RPMI8226 (cell line): ENCODE results near the gene BNC2.

Source experiments
- DNase-seq: peaks from one replicate; pipeline ENCODE4 v3.0.0-alpha.2; 2015

Gene BNC2

DNA sequence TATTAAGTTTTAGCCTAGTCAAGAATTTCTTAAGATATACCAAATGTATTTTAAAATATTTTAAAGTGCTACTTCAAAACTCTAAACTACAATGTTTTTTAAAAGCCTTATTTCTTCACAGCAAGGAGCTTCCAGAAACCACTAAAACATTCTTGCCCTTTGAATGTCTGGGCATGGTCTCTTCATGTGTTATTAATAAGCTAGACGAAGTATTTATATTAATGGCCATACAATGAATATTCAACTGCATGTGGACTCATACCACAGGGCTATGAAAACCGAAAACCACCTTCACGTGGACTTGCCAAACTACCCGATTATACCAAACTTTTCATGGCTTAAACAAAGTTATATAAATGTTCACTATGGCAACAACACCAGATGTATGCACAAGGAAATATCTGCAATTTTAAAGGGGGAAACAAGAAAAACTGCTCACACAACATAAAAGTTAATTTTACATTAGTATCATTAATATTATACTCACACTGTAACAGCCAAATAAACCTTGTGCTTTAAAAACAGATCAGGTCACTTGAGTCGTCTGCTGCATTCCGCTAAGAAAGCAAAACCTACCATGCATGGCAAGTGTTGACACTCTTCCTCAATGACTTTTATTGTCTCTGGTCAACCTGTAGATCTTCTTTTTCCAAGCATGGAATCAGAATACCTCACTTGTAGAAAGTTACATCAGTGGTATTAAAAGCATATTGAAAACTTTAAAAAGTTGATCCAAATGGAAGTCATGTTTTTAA lies 246.3 kb downstream of the BNC2 start:
- DNase-seq, result no peak

DNA sequence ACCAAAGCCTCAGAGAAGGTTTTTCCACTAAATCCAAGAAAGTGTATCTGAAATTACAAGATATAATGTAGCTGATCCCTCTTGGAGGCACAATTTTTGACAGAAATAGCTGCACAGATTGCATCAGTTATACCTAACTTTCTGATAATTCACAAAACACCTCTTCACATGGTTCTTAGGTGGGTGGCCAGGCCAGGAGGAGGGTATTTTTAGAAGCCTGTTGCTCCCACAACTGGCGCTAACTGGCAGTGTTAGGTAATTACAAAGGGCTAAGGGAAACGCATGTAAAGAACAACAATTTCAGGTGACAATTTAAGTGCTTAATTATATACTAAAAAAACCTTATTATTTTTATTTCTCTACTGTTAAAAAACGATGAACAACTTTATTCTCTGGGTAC lies 247.9 kb downstream of the BNC2 start:
- no peak for DNase-seq

DNA sequence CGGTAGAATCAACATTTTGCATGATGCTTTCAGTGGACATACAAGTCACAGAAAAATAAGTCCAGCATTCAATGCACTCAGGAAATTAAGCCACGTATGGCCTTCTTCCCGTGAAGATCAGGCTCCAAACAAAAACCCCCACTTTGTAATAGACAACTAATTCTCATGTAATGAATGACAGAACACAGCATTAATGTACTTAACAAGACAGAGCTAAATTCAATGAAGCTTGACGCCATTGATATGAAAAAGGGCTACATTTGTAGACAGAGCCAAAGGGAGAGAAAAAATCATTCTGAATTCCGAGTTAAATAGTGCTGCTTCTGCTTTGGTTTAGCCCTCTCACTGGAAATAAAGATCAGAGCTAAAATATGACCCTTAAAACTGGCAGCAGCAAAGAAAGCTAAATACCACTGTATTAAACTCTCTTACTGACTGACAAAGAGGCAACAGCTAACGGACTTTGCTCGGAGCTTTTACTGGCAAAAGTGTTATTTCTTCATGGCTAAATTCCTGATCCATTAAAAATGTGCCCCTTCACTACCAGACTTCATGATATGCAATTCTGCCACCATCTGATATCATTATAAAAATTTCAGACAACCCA lies 250.5 kb downstream of the BNC2 start:
- DNase-seq, result no peak

DNA sequence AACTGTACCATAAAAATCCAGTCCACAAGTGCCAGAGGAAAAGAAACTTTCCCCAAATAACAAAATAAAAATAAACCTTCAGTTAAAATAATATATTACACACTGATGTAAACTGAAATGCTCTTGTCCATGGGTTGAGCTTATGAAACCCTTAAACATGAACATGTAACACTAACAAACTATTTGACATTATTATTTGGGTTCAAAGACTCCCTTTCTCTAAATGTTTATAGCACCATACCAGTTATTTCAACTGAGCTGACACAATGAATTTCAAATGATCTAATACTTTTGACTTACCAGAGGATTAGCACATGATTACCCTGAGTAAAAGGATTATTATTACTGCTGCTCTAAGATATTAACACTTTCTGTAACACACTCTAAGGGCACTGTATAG lies 251.1 kb downstream of the BNC2 start:
- DNase-seq, result no peak

DNA sequence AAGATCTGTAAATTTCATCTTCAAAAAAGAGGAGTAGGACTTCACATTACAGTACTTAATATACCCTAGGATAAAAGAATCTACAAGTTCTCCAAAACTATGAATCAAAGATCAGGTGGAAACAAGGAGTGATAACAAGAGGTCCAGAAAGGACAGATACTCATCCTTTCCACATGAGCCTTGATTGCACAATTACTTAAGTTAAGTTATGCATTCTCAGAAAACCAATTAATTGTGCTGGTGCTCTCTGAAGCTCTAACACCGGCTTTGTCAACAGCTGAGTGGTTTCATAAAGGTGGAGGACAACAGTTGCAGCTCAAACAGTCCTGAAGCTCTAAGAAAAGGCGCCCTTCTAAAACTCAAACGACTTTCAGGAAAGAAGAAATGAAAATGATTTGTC lies 251.9 kb downstream of the BNC2 start:
- peak; percentile 45 for DNase-seq

DNA sequence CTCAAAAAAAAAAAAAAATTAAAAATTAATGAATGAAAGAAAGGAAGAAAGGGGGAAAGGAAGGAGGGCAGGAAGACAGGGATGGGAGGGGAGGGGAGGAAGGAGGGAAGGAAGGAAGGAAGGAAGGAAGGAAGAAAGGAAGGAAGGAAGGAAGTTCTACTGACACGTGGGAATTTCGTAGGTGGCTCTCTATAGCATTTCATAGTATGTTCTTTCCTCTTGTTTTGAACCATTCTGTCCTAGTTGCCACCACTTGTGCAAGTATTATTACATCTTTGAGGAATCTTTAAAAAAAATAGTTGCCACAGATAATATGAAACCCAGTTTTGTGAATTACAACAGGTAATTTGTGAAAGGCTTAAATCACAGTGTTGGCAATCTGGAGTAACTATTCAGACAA lies 253.8 kb downstream of the BNC2 start:
- no peak for DNase-seq

DNA sequence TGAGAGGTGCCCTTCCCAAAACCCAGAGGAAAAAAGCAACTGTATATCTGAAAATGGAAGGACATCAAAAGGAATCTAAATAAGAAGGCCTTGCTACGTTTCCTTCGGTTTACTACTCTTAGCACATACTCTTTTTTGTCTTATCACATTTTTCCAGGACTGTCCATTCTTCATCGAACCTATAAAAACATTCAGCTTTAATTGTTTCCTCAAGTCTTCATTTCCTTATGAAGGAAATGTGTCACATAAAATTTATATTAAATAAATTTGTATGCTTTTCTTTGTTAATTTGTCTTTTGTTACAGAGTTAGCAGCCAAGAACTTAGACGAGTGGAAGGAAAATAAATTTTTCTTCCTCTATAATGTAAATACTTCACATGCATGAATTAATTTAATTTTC lies 255.0 kb downstream of the BNC2 start:
- no peak for DNase-seq

DNA sequence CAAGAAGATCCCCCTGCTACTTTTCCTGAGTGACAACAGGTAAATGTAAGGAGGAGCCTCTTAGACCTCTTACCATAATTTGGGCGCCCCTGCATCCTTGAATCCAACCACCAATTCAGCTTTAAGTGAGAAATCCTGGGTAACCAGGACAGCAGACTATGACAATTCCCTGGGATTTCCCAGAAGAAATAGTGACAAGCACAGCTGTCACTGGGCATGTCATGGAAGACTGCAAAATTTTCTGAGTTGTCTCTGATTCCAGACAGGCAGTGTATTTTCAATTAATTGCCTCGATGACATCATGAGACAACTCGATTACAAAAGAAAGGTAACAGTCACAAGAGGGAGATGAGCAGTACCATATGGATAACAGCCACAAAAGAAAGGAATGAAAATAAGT lies 256.9 kb downstream of the BNC2 start:
- no peak for DNase-seq

DNA sequence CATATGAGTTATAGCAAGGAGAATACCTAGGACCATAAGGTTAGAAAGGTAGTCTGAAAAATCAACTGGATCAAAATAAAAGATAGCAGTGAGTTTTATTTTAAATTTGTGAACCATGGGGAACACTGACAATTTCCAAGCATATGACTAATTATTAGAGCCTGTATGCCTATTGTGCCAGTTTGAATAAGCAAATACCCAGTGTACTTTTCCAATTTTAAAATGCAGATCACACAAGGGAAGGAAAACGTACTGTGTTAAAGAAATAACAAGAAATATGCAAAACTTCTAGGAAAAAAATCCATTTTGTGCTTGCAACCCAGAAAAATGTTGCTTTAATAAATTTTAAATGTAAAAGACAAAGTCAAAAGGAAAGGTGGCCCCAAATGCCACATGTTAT lies 257.4 kb downstream of the BNC2 start:
- DNase-seq, result no peak

DNA sequence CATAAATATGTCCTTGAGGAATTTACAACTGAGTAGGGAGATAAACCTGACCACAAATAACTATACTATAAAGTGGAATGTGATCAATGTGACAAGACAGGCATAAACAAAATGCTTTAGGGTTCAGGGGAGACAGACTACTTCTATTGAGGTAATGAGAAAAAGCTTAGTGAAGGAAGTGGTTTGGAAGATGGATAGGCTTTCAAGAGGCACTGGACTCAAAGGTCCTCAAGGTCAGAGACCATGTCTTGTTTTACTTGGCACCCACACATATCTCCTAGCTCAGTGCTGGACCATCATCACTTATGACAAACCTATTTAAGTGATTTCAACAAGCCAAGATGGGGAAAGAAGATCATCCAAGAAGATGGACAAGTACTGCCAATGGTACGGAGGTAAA lies 257.8 kb downstream of the BNC2 start:
- no peak for DNase-seq

DNA sequence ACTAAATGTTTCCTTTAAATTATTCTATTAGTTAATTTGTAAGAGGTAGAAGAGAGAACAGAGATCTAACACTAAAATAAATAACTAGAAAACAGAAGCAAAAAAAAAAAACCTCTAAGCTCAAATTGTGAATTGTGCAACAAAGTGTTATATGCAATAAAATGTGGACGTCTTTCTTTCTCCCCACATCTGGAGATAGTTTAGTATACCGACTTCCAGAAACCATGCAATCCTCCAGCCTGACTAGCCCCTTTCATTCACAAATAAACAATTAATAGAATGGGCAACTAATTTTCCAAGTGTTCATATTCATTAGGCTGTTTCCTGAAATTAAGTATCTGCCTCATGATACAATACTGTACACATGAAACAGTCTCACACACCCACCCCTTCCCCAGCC lies 258.5 kb downstream of the BNC2 start:
- no peak for DNase-seq

DNA sequence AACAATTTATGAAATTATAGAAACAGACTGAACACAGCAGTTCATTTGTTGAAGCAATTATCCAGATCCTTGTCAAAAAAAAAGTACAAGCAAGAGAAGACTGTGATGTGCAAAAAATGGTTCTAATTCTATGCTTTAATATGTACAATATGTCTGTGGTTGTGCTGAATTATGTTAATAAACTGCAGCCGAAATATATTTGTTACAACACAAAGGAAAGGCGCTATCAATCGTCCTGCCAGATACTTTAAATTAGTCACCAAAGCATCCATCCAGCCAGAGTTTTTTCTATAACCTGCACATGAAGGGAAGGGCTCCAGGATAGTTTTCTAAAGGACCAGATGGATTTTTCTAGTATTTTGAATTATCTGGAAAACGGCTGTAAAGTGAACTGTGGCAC lies 259.5 kb downstream of the BNC2 start:
- no peak for DNase-seq

DNA sequence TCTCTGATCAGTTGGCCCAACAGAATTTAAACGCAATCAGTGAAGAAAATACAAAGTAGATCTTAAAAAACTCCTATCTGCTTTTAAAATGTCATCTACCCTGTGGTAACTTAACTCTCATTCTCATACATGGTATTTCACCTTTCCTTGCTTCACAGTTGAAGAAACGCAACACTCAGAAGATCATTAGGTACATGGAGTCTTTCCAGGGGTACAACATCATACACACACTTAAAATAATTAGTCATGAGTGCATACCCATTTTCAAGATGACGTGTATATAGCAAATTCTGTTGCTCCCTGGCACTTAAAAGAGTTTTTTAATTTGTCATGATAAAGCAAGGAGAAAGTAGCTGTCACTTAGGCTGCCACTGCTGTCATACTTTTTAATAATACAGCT lies 259.9 kb downstream of the BNC2 start:
- no peak for DNase-seq

DNA sequence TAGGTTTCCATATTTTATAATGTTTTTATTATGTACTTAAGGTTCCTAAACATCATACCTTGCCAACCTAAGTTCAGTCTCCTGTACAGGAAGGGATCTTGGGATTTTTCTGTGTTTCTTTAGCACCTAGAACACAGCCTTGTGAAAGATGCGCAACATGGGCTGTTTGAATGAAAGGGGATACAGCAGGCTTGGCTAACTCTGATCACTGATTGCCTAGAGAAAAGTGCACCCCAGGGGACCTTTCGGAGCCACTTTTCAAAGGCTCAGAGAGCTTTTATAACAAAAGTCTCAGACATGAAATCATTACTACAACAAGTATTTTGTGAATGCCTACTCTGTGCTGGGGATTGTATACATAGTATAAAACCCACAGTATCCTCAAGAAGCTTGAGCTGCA lies 261.6 kb downstream of the BNC2 start:
- DNase-seq, result no peak

DNA sequence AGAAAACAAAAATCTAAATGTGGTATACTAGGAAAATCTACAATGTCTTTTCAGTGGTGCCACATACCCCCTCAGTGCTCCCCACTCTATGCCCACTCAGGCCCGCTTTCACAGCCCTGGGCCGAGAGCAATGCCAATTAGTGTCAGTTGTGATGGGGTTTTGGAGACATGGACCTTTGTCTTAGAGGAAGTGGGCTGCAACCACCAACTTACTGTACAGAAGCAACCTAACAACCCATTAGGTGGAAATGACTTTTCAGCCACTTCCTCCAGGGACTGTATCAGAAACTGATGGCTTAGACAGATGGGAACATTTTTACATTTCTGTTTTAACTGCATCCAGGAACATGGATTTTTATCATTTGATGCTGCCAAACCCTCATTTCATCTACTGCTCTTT lies 268.0 kb downstream of the BNC2 start:
- no peak for DNase-seq

DNA sequence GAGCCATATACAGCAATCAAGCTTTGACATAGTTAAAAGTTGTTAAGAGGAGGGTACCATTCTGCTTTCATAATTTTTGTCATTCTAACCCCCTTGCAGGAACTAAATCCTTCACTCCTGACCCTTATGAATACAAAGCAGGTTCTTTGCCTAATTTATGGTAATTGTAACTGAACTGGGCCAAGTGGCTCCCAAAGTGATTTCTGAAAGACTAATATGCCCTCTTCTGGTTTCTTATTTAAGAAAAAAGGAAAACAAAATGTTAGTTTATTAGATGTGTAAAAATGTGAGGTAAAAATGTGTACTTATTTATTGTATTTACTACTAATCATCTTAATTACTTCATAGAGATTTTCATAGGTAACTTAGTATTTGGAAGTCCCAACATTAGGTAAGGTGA lies 268.5 kb downstream of the BNC2 start:
- DNase-seq, result no peak

DNA sequence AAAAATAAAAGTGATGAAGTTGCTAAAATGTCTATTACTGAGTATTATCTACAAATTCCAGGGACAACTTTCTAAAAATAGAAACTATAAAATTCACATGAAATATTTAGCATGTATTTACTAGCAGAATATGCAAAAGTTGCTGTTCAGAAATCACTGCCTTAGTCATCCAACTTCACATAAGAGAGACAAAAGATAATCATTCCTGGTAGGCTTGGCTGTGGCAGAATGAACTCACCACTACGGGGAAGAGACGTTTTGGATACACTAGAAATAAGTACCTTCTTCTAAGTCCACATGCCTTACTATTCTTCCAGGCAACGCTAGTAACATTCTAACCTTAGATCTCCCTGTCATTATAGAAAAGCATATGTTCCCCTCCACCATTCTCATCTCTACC lies 272.2 kb downstream of the BNC2 start:
- no peak for DNase-seq

DNA sequence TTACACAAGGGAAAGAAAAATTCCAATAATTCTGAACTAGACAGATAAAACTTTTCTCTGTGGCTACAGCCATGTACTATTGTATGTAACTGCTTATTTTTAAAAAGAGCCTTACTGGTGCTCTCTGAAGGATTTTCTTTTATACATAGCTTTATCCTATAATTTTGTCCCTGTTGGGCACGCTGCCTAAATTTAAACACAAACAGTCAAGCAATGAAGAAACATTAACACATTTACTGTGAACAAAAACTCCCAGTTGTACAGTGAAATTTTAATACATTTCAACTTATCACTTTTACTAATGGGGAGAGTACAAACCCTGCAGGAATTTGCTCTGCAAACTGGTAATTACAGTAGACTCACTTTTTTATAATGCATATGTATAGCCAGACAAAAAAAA lies 273.3 kb downstream of the BNC2 start:
- DNase-seq, result no peak

DNA sequence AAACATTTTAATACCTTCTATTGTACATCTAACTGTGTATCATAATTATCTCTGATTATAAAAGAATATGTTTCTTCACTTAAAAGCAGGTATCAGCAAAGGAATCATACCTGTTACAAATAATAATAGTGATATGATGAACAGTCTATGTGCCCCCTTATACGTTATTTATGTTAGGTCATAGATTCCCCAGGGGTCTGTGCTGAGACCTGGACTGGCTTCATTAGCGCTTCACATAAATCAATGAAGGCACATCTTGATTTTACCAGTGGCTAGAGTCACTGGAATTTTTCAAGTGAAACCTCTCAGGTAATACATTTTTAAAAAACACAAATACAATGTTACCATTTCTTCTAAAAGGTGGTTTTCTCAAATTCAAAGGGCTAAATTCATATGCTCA lies 275.2 kb downstream of the BNC2 start:
- no peak for DNase-seq

DNA sequence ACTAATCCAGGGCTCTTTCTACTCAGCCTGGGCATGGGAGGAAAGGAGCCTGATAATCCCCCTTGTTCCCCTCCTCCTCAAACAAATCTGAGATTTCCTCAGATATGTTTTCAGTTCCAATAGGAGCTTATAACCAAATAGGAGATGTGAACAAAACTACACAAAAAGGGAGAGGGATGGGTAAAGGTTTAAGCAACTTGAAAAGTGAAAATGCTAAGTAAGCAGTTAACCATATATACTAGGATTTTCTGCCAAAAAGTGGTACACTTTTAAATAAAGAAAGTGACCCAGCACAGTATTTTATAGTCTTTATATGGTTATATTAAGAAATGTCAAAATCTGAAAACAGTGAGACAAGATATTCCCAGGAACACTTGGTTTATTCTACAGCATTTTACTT lies 275.7 kb downstream of the BNC2 start:
- DNase-seq, result no peak

DNA sequence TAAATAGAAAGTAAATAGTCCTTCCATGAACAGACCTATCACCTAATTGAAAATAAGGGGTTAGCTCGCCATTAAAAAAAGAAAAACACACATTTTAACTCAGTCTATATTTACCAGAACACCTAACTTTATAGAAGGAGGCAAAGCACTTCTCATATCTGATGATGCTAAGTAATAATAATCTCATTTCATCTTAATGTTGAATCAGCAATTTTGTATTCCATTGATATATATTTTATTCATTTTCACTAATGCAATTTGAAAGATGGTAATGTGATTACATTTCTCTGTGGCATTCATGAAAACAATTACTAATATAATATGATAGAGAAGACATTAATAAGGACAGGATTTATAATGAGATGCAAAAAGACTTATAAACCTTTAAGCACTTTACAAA lies 276.7 kb downstream of the BNC2 start:
- DNase-seq, result no peak

DNA sequence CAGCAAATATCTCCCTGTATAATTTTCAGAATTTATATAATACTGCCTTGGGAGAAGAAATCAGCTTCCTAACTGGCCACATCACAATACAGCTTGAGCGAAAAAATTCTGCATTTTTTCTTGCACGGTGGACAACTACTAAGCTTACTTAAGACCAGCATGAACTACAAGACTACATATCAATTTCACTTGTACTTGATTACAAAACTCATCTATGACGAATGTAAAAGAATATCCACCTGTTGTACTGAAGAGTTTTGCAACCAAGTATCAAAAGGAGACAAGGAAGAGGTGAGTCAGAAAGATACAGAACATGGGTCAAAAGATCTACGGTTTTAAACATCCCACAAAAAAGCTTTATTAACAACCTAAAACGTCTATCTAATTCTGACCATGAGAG lies 279.4 kb downstream of the BNC2 start:
- DNase-seq, result no peak

DNA sequence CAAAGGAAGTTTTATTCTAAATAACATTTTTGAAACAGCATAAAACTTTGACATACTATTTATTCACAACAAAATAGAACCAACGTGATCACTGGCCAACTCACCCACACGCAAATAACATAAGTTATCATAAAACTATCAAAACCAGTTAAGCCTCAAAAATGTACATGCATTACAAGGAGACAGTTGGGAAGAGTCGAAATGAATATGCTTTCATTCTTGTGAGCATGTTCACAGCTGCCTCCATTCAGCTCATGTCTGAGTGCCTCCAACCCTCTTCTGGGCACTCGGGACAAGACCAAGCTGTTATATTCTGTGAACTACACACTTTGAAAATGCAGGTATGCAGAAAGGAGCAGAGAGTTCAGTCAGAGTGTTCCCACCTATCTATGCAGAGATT lies 284.9 kb downstream of the BNC2 start:
- DNase-seq, result peak; percentile 23

DNA sequence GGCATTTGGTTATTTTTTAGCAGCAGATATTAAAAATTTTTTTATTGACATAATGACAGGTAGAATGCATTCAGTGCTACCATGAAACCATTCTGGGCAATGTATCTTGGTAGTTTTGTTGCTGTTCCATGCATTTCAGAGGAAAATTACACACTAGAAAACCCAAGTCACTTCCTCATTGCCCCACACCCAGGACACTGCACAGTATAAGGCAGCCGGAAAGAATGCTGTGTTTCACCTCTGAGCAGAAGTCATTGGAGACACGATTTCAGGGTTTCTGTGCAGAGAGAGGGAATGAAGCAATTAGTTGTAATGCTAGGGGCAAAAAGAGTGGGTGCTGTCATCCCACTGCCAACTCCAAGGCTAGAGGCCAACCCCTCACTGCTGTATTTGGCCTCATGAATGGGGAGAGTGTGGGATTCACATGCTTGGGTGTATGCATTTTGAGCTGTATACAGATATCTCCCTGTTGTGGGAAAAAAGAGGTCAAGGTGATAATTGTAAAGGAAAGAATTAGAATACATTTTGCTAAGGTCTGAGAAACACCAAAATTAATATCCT lies 290.5 kb downstream of the BNC2 start:
- DNase-seq, result no peak

DNA sequence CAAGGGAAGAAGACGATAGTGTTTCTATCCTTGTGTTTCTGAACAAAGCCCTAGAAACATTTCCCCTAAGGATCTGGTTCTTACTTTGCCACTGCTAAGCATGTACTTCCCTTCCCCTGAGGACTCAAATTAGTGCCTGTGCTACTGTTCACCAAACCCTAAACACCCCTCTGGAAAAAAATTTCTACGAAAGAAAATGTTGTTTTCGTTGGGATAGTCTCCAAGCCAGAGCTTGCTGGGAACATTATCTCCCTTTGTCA lies 294.6 kb downstream of the BNC2 start:
- no peak for DNase-seq
